Measurements from ENCODE around the gene TMEM86B. TPM values are rescaled to one million over a fixed set of nuclear protein-coding genes. Genes with fewer than 3 reads are reported as not detected.

Gene TMEM86B
- total and polyA plus RNA-seq, 8 donors, result 0.29 to 47.8 (median 9.7) TPM

- peaks cover 0 to 30% (median 0%) of the 10 kb centered on the region in 3 donors for H3K27me3 ChIP-seq
- intact Hi-C loops (cut with DNase I; ENCODE audit: low total_unique reads), result no loop called here
- H3K9me3 ChIP-seq, result peaks cover 0 to 17% (median 11%) of the 10 kb centered on the region in 4 donors
- DNase-seq, result no peak
- peaks cover 10 to 37% (median 27%) of the 10 kb centered on the region in 4 donors for H3K4me1 ChIP-seq
- H3K4me3 ChIP-seq, result no peak overlapping the region
- no peak for TF ChIP-seq CTCF (IDR thresholded peaks at IDR 0.05)
- no peak for TF ChIP-seq EP300 (IDR thresholded peaks at IDR 0.05)
- no peak for TF ChIP-seq POLR2A (IDR thresholded peaks at IDR 0.05)
- TF ChIP-seq POLR2AphosphoS5 (IDR thresholded peaks at IDR 0.05), result no peak
- WGBS, 5 donors, result 72 to 93% (median 80%) methylated on average over 7 of the region's 7 CpGs
- no peaks in the 10 kb centered on the region for H3K36me3 ChIP-seq
- no peak overlapping the region for H3K27ac ChIP-seq
Observed at GRCh38 chr19:55213547-55213946, 15.0 kb downstream of the TMEM86B start.

- TF ChIP-seq CTCF (IDR thresholded peaks at IDR 0.05) (no peak), EP300 (IDR thresholded peaks at IDR 0.05) (no peak), POLR2AphosphoS5 (IDR thresholded peaks at IDR 0.05) (no peak), POLR2A (IDR thresholded peaks at IDR 0.05) (no peak)
- no peak overlapping the region for H3K27ac ChIP-seq
- no peak for DNase-seq
- intact Hi-C loops (cut with DNase I; ENCODE audit: low total_unique reads), result no loop called here
- H3K27me3 ChIP-seq, result peaks cover 0 to 30% (median 0%) of the 10 kb centered on the region in 3 donors
- H3K36me3 ChIP-seq, result no peaks in the 10 kb centered on the region
- H3K4me1 ChIP-seq, result peaks cover 10 to 36% (median 26%) of the 10 kb centered on the region in 4 donors
- no peak overlapping the region for H3K4me3 ChIP-seq
- peaks cover 0 to 17% (median 11%) of the 10 kb centered on the region in 4 donors for H3K9me3 ChIP-seq
- WGBS, 5 donors, result 77 to 89% (median 84%) methylated on average over 3 of the region's 3 CpGs
Observed at GRCh38 chr19:55212447-55212846, 16.1 kb downstream of the TMEM86B start.

DNA sequence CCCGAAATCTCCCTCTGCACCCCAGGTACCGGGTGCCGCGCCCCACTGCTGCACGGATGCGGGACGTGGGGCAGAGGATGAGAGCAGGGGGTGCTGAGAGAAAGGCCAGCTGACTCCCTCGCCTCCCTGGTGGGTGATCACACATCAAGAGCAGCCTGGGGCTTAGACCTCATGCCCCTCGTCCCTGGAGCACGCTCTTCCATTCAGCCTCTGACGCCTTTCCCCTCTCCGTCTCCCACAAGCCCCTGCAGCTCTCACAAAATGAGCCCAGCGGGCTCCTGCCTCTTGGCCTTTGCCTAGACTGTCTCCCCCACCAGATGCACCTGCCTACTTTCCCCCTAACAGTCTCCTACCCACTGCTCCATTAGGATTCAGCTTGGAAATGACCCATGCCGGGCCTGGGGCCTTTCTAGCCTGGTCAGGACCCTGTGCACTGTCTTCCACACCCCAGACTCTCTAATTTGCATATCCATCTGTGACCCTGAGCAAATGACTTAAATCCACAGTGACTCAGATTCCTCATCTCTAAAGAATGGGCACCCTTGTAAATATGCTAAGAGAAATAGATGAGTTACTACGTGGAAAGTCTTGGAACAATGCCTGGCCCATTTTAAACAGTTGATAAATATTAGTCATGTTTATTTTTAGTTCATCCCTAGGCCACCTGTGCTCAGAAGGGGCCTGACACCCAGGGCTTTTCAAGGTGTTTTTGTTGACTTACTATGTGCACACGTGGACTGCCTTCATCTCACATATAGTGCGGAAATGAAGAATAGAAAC, 18.7 kb downstream of the TMEM86B start:
- TF ChIP-seq POLR2AphosphoS5 (IDR thresholded peaks at IDR 0.05), result peak in 2 of 3 donors; percentile 14 to 62
- TF ChIP-seq CTCF (IDR thresholded peaks at IDR 0.05), result no peak
- TF ChIP-seq EP300 (IDR thresholded peaks at IDR 0.05), result no peak
- H3K4me1 ChIP-seq, result peaks cover 6 to 33% (median 22%) of the 10 kb centered on the region in 4 donors
- intact Hi-C loops (cut with DNase I; ENCODE audit: low total_unique reads), result no loop called here
- peaks cover 0 to 17% (median 0%) of the 10 kb centered on the region in 3 donors for H3K27me3 ChIP-seq
- H3K27ac ChIP-seq, result peak overlapping the region; percentile 80 to 90 (median 88)
- H3K9me3 ChIP-seq, result peaks cover 0 to 17% (median 11%) of the 10 kb centered on the region in 4 donors
- 56 to 65% (median 58%) methylated on average over 17 of the region's 17 CpGs for WGBS, 5 donors
- no peaks in the 10 kb centered on the region for H3K36me3 ChIP-seq
- H3K4me3 ChIP-seq, result peak overlapping the region in 1 of 4 donors; percentile 23
- peak; percentile 48 to 84 for DNase-seq

DNA sequence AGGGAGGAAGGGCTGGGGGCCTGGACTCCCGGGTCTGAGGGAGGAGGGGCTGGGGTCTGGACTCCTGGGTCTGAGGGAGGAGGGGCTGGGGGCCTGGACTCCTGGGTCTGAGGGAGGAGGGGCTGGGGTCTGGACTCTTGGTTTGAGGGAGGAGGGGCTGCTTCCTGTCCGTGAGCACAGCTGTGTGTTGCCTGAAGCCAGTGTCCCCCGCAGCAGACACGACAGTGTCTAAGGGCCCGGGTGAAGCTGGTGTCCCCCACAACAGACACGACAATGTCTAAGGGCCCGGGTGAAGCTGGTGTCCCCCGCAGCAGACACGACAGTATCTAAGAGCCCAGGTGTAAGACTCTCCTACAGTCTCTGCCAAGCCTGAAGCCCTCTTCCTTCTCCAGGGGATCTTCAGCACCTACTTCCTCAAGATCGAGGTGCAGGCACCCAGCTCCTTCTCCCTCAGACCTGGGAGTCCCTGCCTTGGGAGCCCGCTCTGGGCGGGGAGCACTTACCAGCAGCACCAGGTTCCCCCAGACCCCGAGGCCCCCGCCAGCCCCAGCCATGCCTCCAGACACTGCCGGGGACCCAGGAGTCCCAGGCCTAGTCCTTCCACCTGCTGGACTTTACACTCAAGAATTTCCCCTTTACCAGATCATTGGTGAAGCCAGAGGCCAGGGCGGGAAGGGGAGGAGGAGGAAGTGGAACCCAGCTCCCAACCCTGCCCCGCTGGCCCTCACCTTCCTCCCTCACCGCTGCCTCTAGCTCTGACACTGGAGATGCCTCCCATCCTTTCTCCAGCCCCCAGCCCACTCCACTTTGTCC, 19.5 kb downstream of the TMEM86B start, which contains the start of gene PTPRH:
Gene PTPRH (minus strand): TSS at position 622 of the 813 bp plus-strand sequence. CDS start 68 bp downstream, at position 554.
- intact Hi-C loops (cut with DNase I; ENCODE audit: low total_unique reads), result no loop called here
- Histone ChIP-seq H3K27ac (peak within 1 kb of the TSS; percentile 80 to 90 (median 88)), H3K4me1 (peaks cover 6 to 33% (median 22%) of the 10 kb centered on the region in 4 donors), H3K9me3 (peaks cover 0 to 17% (median 11%) of the 10 kb centered on the region in 4 donors), H3K36me3 (peaks cover 0 to 7% (median 5%) of the 10 kb centered on the region in 4 donors), H3K4me3 (peak within 1 kb of the TSS in 2 of 4 donors; percentile 23 to 30), H3K27me3 (peaks cover 0 to 17% (median 0%) of the 10 kb centered on the region in 3 donors)
- 26 to 44% (median 37%) methylated on average over 11 to 17 of the region's 18 CpGs for WGBS, 5 donors
- TF ChIP-seq POLR2AphosphoS5 (IDR thresholded peaks at IDR 0.05) (peak in 2 of 3 donors; percentile 72 to 81), EP300 (IDR thresholded peaks at IDR 0.05) (no peak), POLR2A (IDR thresholded peaks at IDR 0.05) (no peak), CTCF (IDR thresholded peaks at IDR 0.05) (no peak)
- peak; percentile 72 to 80 for DNase-seq
